Upper lobe of right lung (tissue), 1 donor: ENCODE results near the gene CUTA. TPM values are rescaled to one million over a fixed set of nuclear protein-coding genes. Genes with fewer than 3 reads are reported as not detected.
A peak's percentile ranks its signal among the peaks of the same experiment; 100 is the strongest.

ENCODE experiments used
- ATAC-seq: fragments of 200-7000 bp; cut with Tn5 transposase; one replicate; pipeline ENCODE4 v1.9.1; 2020; ENCODE audit warnings: mild to moderate bottlenecking, moderate library complexity
- DNase-seq: peaks from one replicate; pipeline ENCODE4 v3.0.0-alpha.2; 2020
- H3K27ac ChIP-seq: fragments of 200-600 bp; one replicate; pipeline ENCODE4 v1.8.0; 2022
- H3K27me3 ChIP-seq: fragments of 200-600 bp; one replicate; pipeline ENCODE4 v1.8.0; 2022; ENCODE audit warnings: mild to moderate bottlenecking
- H3K36me3 ChIP-seq: fragments of 200-600 bp; one replicate; pipeline ENCODE4 v1.8.0; 2022
- H3K4me1 ChIP-seq: fragments of 200-600 bp; one replicate; pipeline ENCODE4 v1.8.0; 2022
- H3K4me3 ChIP-seq: fragments of 200-600 bp; one replicate; pipeline ENCODE4 v1.8.0; 2022; ENCODE audit warnings: mild to moderate bottlenecking
- H3K9me3 ChIP-seq: fragments of 200-600 bp; one replicate; pipeline ENCODE4 v1.8.0; 2022
- CTCF ChIP-seq: fragments of 200-600 bp; IDR thresholded peaks from one replicate; pipeline ENCODE4 v1.8.0; 2022; ENCODE audit warnings: antibody characterized with exemption
- intact Hi-C: fragments of 100-400 bp; cut with DNase I; formaldehyde crosslinking; loops from one replicate; pipeline ENCODE4 v1.11.0; 2022
- total RNA-seq: library from RNA; stranded (reverse); fragmentation: NEBNext Ultra II Directional; extraction: Animal tissue kit (Norgen Biotek cat#: 25700); gene quantifications from one replicate; pipeline ENCODE4 v1.2.1, GENCODE V29; 2021
- donor health status: DM: no; HTN: yes; CAD: no; lungs with severe emphysema.

CUTA gene
- total RNA-seq, 1 donor from 2014 or later = 144 TPM

- H3K9me3 ChIP-seq = no peaks in the 10 kb centered on the region
- H3K27ac ChIP-seq = peak overlapping the region; percentile 39
- TF ChIP-seq CTCF = no peak
- no peaks in the 10 kb centered on the region for H3K27me3 ChIP-seq
- H3K4me3 ChIP-seq = no peak overlapping the region
- H3K36me3 ChIP-seq = no peaks in the 10 kb centered on the region
- ATAC-seq (no peak), DNase-seq (no peak)
- intact Hi-C loops = no loop called here
- H3K4me1 ChIP-seq = peaks cover 55% of the 10 kb centered on the region
Measured at GRCh38 chr6:33428966-33429749, 11.3 kb upstream of the CUTA start.

- intact Hi-C loops = no loop called here
- no peaks in the 10 kb centered on the region for H3K36me3 ChIP-seq
- no peaks in the 10 kb centered on the region for H3K27me3 ChIP-seq
- peak; percentile 1 for ATAC-seq
- H3K4me1 ChIP-seq = peaks cover 55% of the 10 kb centered on the region
- peak; percentile 31 for TF ChIP-seq CTCF
- H3K4me3 ChIP-seq = peak overlapping the region; percentile 45
- DNase-seq = no peak
- no peaks in the 10 kb centered on the region for H3K9me3 ChIP-seq
- H3K27ac ChIP-seq = peak overlapping the region; percentile 39
Measured at GRCh38 chr6:33428224-33428965, 10.5 kb upstream of the CUTA start.

- H3K9me3 ChIP-seq = no peaks in the 10 kb centered on the region
- TF ChIP-seq CTCF = no peak
- peaks cover 55% of the 10 kb centered on the region for H3K4me1 ChIP-seq
- no peaks in the 10 kb centered on the region for H3K36me3 ChIP-seq
- H3K27me3 ChIP-seq = no peaks in the 10 kb centered on the region
- ATAC-seq = peak; percentile 2
- intact Hi-C loops = no loop called here
- peak overlapping the region; percentile 51 for H3K27ac ChIP-seq
- peak overlapping the region; percentile 64 for H3K4me3 ChIP-seq
- DNase-seq = peak; percentile 82
Measured at GRCh38 chr6:33427585-33428223, 9.8 kb upstream of the CUTA start.

GRCh38 chr6:33426590-33427511, 8.9 kb upstream of the CUTA start:
- DNase-seq = no peak
- no peaks in the 10 kb centered on the region for H3K9me3 ChIP-seq
- ATAC-seq = no peak
- H3K4me3 ChIP-seq = peak overlapping the region; percentile 64
- intact Hi-C loops = no loop called here
- H3K36me3 ChIP-seq = no peaks in the 10 kb centered on the region
- H3K27me3 ChIP-seq = no peaks in the 10 kb centered on the region
- H3K4me1 ChIP-seq = peaks cover 50% of the 10 kb centered on the region
- H3K27ac ChIP-seq = peak overlapping the region; percentile 92
- TF ChIP-seq CTCF = no peak
